GM12878 (cell line): Measurements from ENCODE around the gene MFSD6. TPM values are rescaled to one million over a fixed set of nuclear protein-coding genes. Genes with fewer than 3 reads are reported as not detected.

Experiments
- ATAC-seq: fragments of 200-7000 bp; cut with Tn5 transposase; 3 replicates; pipeline ENCODE4 v1.9.1; 2020; ENCODE audit warnings: mild to moderate bottlenecking, moderate library complexity
- BruUV-seq: library from RNA; stranded (reverse); fragments of 400-500 nt; replicated peaks from 2 replicates; lab custom pipeline; 2021; lab: Mats Ljungman, UMichigan
- CTCF ChIA-PET: fragments of 300-600 bp; sonication (Branson Sonifier 250); formaldehyde crosslinking; extraction: SDS; loops from one replicate; lab custom pipeline; 2021; ENCODE audit warnings: inconsistent platforms; lab: Yijun Ruan, JAX
- POLR2A ChIA-PET: fragments of 350-600 bp; formaldehyde crosslinking; extraction: SDS; loops from one replicate; lab custom pipeline; 2021; ENCODE audit warnings: inconsistent platforms; lab: Charles Lee
- RAD21 ChIA-PET: fragments of 300-600 bp; sonication (Branson Sonifier 250); formaldehyde crosslinking; loops from one replicate; lab custom pipeline; 2023; ENCODE audit warnings: antibody characterized with exemption; ENCODE audit not compliant: unreplicated experiment; lab: Charles Lee
- SMC1A ChIA-PET: fragments of 300-600 bp; sonication (Branson Sonifier 250); formaldehyde crosslinking; loops from one replicate; lab custom pipeline; 2023; ENCODE audit not compliant: unreplicated experiment, uncharacterized antibody; lab: Charles Lee
- DNase-seq: peaks from one replicate; pipeline ENCODE4 v3.0.0-alpha.2; 2011; ENCODE audit warnings: low read depth, low spot score
- FAIRE-seq: peaks from 3 replicates; lab custom pipeline; 2011; peaks lifted over from hg19 to GRCh38; lab: Jason Lieb, UNC
- H2AFZ ChIP-seq: 2 replicates; pipeline ENCODE4 v1.6.0; 2011; ENCODE audit warnings: low read depth, low read length, control low read depth; ENCODE audit not compliant: control insufficient read depth
- H3K27ac ChIP-seq: 2 replicates; pipeline ENCODE4 v1.5.1; 2011; ENCODE audit warnings: control low read depth; ENCODE audit not compliant: control insufficient read depth, insufficient read depth
- H3K27me3 ChIP-seq, 2 experiments: replicated peaks in 1 of 2; 2 replicates each; pipeline versions ENCODE4 v1.6.0 to v1.6.1; 2011; ENCODE audit warnings: low read length in 1 of 2; ENCODE audit not compliant: control insufficient read depth in 2 of 2, insufficient read depth in 2 of 2
- H3K36me3 ChIP-seq, 2 experiments: 2 replicates each; pipeline ENCODE4 v1.5.1; 2011; ENCODE audit warnings: low read length in 1 of 2; ENCODE audit not compliant: control insufficient read depth in 2 of 2, insufficient read depth in 2 of 2
- H3K4me1 ChIP-seq: 2 replicates; pipeline ENCODE4 v1.6.1; 2011; ENCODE audit warnings: mild to moderate bottlenecking, low read length, moderate library complexity, mixed read lengths; ENCODE audit not compliant: control insufficient read depth, insufficient read depth
- H3K4me2 ChIP-seq: 2 replicates; pipeline ENCODE4 v1.6.0; 2011; ENCODE audit warnings: control low read depth; ENCODE audit not compliant: control insufficient read depth, insufficient read depth
- H3K4me3 ChIP-seq: fragments of 200-600 bp; sonication (generic); 2 replicates; pipeline ENCODE4 v1.5.1; 2016
- H3K79me2 ChIP-seq: 2 replicates; pipeline ENCODE4 v1.6.0; 2011; ENCODE audit warnings: low read length; ENCODE audit not compliant: control insufficient read depth, insufficient read depth
- H3K9ac ChIP-seq: 2 replicates; pipeline ENCODE4 v1.8.0; 2011; ENCODE audit warnings: low read length, control low read depth, mixed read lengths; ENCODE audit not compliant: control insufficient read depth, insufficient read depth
- H3K9me3 ChIP-seq: replicated peaks from 3 replicates; pipeline ENCODE4 v1.5.1; 2011; ENCODE audit warnings: mild to moderate bottlenecking, low read length; ENCODE audit not compliant: control insufficient read depth, insufficient read depth
- H4K20me1 ChIP-seq: 2 replicates; pipeline ENCODE4 v1.6.0; 2011; ENCODE audit not compliant: control insufficient read depth, insufficient read depth
- BRCA1 ChIP-seq: IDR thresholded peaks from 2 replicates; pipeline ENCODE4 v1.6.1; 2011; ENCODE audit warnings: low read depth, low read length, improper control_type of control experiment
- EP300 ChIP-seq, 2 experiments: fragments of 150-350 bp in 1 of 2; IDR thresholded peaks; 2 replicates each; pipeline ENCODE4 v1.6.1; 2011 to 2012; ENCODE audit warnings: low read depth in 2 of 2, low read length in 2 of 2, borderline replicate concordance in 1 of 2, improper control_type of control experiment in 1 of 2, inconsistent platforms in 1 of 2; ENCODE audit not compliant: control insufficient read depth in 1 of 2
- MYC ChIP-seq: IDR thresholded peaks from 2 replicates; pipeline ENCODE4 v1.6.1; 2011; ENCODE audit warnings: mild to moderate bottlenecking, low read length, moderate library complexity, inconsistent platforms; ENCODE audit not compliant: insufficient read depth, insufficient replicate concordance, insufficient read length, severe bottlenecking
- NFIC ChIP-seq: IDR thresholded peaks from 2 replicates; pipeline ENCODE4 v1.6.1; 2012; ENCODE audit warnings: low read depth, mild to moderate bottlenecking, inconsistent platforms, low read length, moderate library complexity
- NR2F1 ChIP-seq: fragments of 450-650 bp; conservative IDR thresholded peaks from 2 replicates; pipeline ENCODE4 v1.6.1; 2017; ENCODE audit warnings: mild to moderate bottlenecking
- PML ChIP-seq: IDR thresholded peaks from 2 replicates; pipeline ENCODE4 v1.6.1; 2012; ENCODE audit warnings: low read length, inconsistent platforms
- POLR2AphosphoS2 ChIP-seq: IDR thresholded peaks from 2 replicates; pipeline ENCODE4 v1.6.1; 2011; ENCODE audit warnings: low read depth, mild to moderate bottlenecking, low read length, improper control_type of control experiment, moderate library complexity
- POLR2AphosphoS5 ChIP-seq: IDR thresholded peaks from 2 replicates; pipeline ENCODE4 v1.6.1; 2011; ENCODE audit warnings: mild to moderate bottlenecking, low read length, inconsistent platforms
- SREBF2 ChIP-seq: IDR thresholded peaks from 2 replicates; pipeline ENCODE4 v1.6.1; 2012; ENCODE audit warnings: mild to moderate bottlenecking, low read length
- TCF3 ChIP-seq: IDR thresholded peaks from 2 replicates; pipeline ENCODE4 v1.6.1; 2012; ENCODE audit warnings: low read depth, mild to moderate bottlenecking, low read length, borderline replicate concordance; ENCODE audit not compliant: insufficient read depth
- TCF7 ChIP-seq: IDR thresholded peaks from 2 replicates; pipeline ENCODE4 v1.6.1; 2014; ENCODE audit warnings: antibody characterized with exemption, borderline replicate concordance
- WGBS: methylation state at CpG from one replicate; pipeline ENCODE4 v1.1.6; 2016; ENCODE audit warnings: low lambda C conversion rate; ENCODE audit not compliant: insufficient replicate concordance, insufficient coverage; ENCODE audit errors: missing lambda C conversion rate; 5-methylcytosine and 5-hydroxymethylcytosine counted together
- in situ Hi-C: fragments of 300-500 bp; cut with MboI; formaldehyde crosslinking; loops from 9 replicates; pipeline ENCODE4 v1.14.3; 2018; ENCODE audit warnings: mixed read lengths
- intact Hi-C: fragments of 100-400 bp; cut with micrococcal nuclease; formaldehyde crosslinking; loops from one replicate; pipeline ENCODE4 v1.14.2; 2022; ENCODE audit not compliant: unreplicated experiment
- polyA plus RNA-seq, 11 experiments: library from polyadenylated mRNA; depleted of rRNA in 4 of 11; unstranded in 6 of 11; stranded (reverse) in 5 of 11; fragments of >200 nt; fragmentation: Nextera tagmentation in 4 of 11; fragmentation: Illumina TruSeq in 1 of 11; extraction: Ambion mirVana in 4 of 11; extraction: Trizol in 1 of 11; gene quantifications; 1 replicate in 1 of 11; 2 replicates in 10 of 11; pipeline versions ENCODE4 v1.2.1 to v1.2.3, GENCODE V29; 2011 to 2016; ENCODE audit warnings: inconsistent platforms in 2 of 11, missing spikeins in 2 of 11, low read depth in 1 of 11
- total RNA-seq, 4 experiments: library from RNA; depleted of rRNA in 3 of 4; stranded (reverse); fragments of >200 nt in 3 of 4; fragmentation: Illumina TruSeq in 1 of 4; extraction: Trizol in 1 of 4; gene quantifications; 2 replicates each; pipeline versions ENCODE4 v1.2.1 to v1.2.3, GENCODE V29; 2013 to 2021
- TF ChIP-seq, protein P1 (sequence below): fragments of 450-650 bp; IDR thresholded peaks from 2 replicates; pipeline ENCODE4 v1.6.1; 2014; ENCODE audit warnings: mild to moderate bottlenecking
- TF ChIP-seq, protein P2 (sequence below): IDR thresholded peaks from 2 replicates; pipeline ENCODE4 v1.6.1; 2011; ENCODE audit warnings: low read depth, mild to moderate bottlenecking, low read length, moderate library complexity, borderline replicate concordance; ENCODE audit errors: extremely low read depth

The MFSD6 gene
- total and polyA plus RNA-seq, 10 of the 15 experiments (the other 5 are each of a cell fraction or from before 2014, with no cell fraction given) = 6.7 to 42.6 (median 24.2) TPM

DNA sequence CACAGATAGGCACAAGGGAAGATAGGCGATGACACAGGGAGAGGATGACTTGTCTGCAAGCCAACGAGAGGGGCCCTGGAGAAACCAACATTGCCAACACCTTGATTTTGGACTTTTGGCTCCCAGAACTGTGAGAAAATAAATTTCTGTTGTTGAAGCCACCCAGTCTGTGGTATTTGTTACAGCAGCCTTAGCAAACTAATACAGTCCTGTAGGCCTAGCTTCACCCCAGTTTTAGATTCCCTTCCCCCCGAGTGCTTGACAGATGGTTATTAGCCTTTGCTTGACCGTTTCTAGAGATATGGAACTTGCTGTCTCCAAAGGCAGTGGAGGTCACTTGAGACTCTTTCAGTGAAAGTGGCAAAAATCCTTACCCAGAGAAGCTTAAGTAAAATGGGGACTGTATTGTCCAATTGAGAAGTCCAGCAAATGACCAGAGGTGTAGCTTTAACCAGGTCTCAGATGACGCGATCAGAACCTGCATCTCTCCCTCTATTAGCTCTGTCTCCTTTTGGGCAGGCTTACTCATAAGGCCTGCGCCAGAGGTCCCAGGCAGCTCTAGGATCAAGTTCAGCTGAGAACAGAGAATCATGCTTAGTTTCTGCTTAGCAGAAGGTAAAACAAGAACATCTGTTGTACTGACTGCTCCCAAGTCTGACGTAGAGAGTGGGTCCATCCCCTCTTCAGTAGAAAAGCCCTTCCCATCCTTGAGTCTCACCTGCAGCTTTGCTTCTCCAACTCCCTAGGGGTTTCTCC, 50.4 kb downstream of the MFSD6 start:
- CTCF ChIA-PET = interaction anchor here (1.1 to 1.7 kb wide), 2 partner anchors 11 to 22 kb away, joined by 3 to 4 read pairs; no protein-coding TSS in a partner anchor
- Histone ChIP-seq H4K20me1 (no peaks in the 10 kb centered on the region), H3K4me1 (no peaks in the 10 kb centered on the region; the same call in 1 of the 2 replicates), H3K27ac (no peak overlapping the region), H3K4me3 (no peak overlapping the region), H3K36me3 (peaks cover 0 to 6% of the 10 kb centered on the region in 2 experiments; a peak in 2 of 4 replicates), H2AFZ (no peak overlapping the region), H3K9ac (no peak overlapping the region), H3K4me2 (no peak overlapping the region), H3K9me3 (no peaks in the 10 kb centered on the region; the same call in 2 of the 3 replicates), H3K79me2 (peaks cover 3% of the 10 kb centered on the region), H3K27me3 (no peaks in the 10 kb centered on the region)
- TF ChIP-seq SREBF2 (no peak), TCF3 (no peak), POLR2AphosphoS2 (no peak), TCF7 (no peak), BRCA1 (no peak), EP300 (IDR thresholded peaks at IDR 0.05; ENCODE audit: borderline replicate concordance in 1 of 2, control insufficient read depth in 1 of 2, low read depth in 2 of 2, low read length in 2 of 2) (no peak), MYC (no peak), PML (no peak), NR2F1 (no peak), POLR2AphosphoS5 (no peak), NFIC (no peak)
- TF ChIP-seq, protein P1, sequence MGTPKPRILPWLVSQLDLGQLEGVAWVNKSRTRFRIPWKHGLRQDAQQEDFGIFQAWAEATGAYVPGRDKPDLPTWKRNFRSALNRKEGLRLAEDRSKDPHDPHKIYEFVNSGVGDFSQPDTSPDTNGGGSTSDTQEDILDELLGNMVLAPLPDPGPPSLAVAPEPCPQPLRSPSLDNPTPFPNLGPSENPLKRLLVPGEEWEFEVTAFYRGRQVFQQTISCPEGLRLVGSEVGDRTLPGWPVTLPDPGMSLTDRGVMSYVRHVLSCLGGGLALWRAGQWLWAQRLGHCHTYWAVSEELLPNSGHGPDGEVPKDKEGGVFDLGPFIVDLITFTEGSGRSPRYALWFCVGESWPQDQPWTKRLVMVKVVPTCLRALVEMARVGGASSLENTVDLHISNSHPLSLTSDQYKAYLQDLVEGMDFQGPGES = no peak
- TF ChIP-seq, protein P2, sequence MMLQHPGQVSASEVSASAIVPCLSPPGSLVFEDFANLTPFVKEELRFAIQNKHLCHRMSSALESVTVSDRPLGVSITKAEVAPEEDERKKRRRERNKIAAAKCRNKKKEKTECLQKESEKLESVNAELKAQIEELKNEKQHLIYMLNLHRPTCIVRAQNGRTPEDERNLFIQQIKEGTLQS = no peak
- FAIRE-seq = no peak
- POLR2A ChIA-PET = no interaction called here
- WGBS = 97% methylated on average over 8 of the region's 8 CpGs
- SMC1A ChIA-PET = interaction anchor here (1.0 to 6.0 kb wide), 5 partner anchors 12 to 44 kb away, joined by 3 to 30 read pairs (median 6); no protein-coding TSS in a partner anchor
- intact Hi-C loops (no loop called here), in situ Hi-C loops (no loop called here)
- ATAC-seq = no peak
- RAD21 ChIA-PET = no interaction called here
- BruUV-seq = no TSS peak
- DNase-seq = no peak
